Measurements from ENCODE around the gene RASSF8. TPM values are rescaled to one million over a fixed set of nuclear protein-coding genes. Genes with fewer than 3 reads are reported as not detected.

Gene RASSF8
- total RNA-seq, 1 experiment from 2014 or later = 9.2 TPM

DNA sequence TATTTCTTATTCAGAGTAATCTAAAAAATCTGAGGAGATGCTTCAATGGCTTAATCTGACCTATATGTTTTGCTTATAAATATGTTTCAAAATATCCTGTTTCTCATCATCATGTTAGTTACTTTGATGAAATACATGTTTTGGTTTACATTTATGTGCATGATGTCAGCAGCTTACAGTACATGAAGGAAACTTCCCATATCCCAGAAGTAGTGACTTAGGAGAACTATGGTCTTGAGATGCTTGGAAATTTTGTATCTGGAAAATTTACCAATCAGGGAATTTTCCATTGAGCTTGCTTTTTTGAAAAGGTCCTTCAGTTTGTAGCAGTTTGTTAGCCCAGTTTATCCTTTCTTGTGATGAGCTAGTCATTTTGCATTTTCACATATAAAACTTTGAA, 73.3 kb downstream of the RASSF8 start:
- ChIA-PET RAD21 (ENCODE audit: low non-redundant PET in 1 of 2, low total read pairs in 2 of 2, uncharacterized antibody in 2 of 2, unreplicated experiment in 2 of 2) (no interaction called here), CTCF (interaction anchor here (2.0 kb wide), 1 partner anchor 596 kb away, joined by 4 read pairs; no protein-coding TSS in a partner anchor), POLR2A (no interaction called here)
- Histone ChIP-seq H3K27ac (ENCODE audit: low read depth, low read length) (no peak overlapping the region), H3K9me3 (ENCODE audit: control insufficient read depth in 1 of 2, insufficient read depth in 1 of 2, low read depth in 1 of 2, low read length in 2 of 2) (no peaks in the 10 kb centered on the region), H3K27me3 (ENCODE audit: insufficient read depth, low read length) (no peaks in the 10 kb centered on the region), H4K20me1 (ENCODE audit: insufficient read depth) (no peaks in the 10 kb centered on the region), H3K4me1 (ENCODE audit: control insufficient read depth in 1 of 2, insufficient read depth in 2 of 2, low read length in 2 of 2) (no peaks in the 10 kb centered on the region), H3K9ac (ENCODE audit: low read length) (no peak overlapping the region), H3K9me2 (ENCODE audit: insufficient read depth) (no peaks in the 10 kb centered on the region), H3K4me3 (replicated peaks in 1 of 2; ENCODE audit: low read depth in 1 of 2, low read length in 2 of 2) (no peak overlapping the region), H3K79me2 (ENCODE audit: insufficient read depth, low read length) (no peaks in the 10 kb centered on the region), H2AFZ (ENCODE audit: low read depth, low read length, poor library complexity, severe bottlenecking) (no peak overlapping the region), H3K4me2 (ENCODE audit: low read length) (no peak overlapping the region), H3K36me3 (ENCODE audit: control insufficient read depth in 1 of 2, insufficient read depth in 2 of 2, low read length in 2 of 2) (no peaks in the 10 kb centered on the region)
- no TSS peak for BruUV-seq (replicated peaks)
- TF ChIP-seq, protein P1, sequence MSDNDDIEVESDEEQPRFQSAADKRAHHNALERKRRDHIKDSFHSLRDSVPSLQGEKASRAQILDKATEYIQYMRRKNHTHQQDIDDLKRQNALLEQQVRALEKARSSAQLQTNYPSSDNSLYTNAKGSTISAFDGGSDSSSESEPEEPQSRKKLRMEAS (IDR thresholded peaks at IDR 0.05) = no peak
- no peak for TF ChIP-seq POLR2A (IDR thresholded peaks at IDR 0.05; ENCODE audit: borderline replicate concordance, extremely low read depth, insufficient read depth, insufficient read length)
- no peak for DNase-seq (ENCODE audit: low read depth, low spot score)
- intact Hi-C loops (cut with micrococcal nuclease) = no loop called here
- ATAC-seq = no peak

DNA sequence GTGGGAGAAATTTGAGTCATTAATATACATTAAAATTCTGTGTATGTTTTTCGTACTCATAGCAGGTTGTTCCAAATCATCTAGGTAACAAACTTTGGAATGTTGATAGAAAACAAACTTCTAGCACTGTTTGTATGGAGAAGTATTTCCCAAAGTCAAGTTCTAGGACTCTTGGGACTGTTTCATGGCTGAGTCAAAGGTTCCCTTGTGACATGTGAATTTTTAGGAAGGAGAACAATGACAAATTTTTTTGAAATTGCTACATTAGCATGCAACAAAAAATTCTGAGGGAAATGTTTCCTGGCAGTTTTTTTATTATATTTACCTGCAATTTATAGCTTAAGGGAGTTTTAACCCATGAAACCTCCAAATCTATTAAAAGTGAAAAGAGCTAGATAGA, 73.8 kb downstream of the RASSF8 start:
- no peak overlapping the region for H3K9ac ChIP-seq (ENCODE audit: low read length)
- intact Hi-C loops (cut with micrococcal nuclease) = no loop called here
- H3K4me2 ChIP-seq (ENCODE audit: low read length) = no peak overlapping the region
- POLR2A ChIA-PET = no interaction called here
- no peak for DNase-seq (ENCODE audit: low read depth, low spot score)
- no peaks in the 10 kb centered on the region for H3K9me2 ChIP-seq (ENCODE audit: insufficient read depth)
- RAD21 ChIA-PET (ENCODE audit: low non-redundant PET in 1 of 2, low total read pairs in 2 of 2, uncharacterized antibody in 2 of 2, unreplicated experiment in 2 of 2) = interaction anchor here in 1 of 2 experiments (0.6 kb wide), 1 partner anchor 31 kb away, joined by 3 read pairs; no protein-coding TSS in a partner anchor
- H3K4me1 ChIP-seq (ENCODE audit: control insufficient read depth in 1 of 2, insufficient read depth in 2 of 2, low read length in 2 of 2) = no peaks in the 10 kb centered on the region
- H3K4me3 ChIP-seq (replicated peaks in 1 of 2; ENCODE audit: low read depth in 1 of 2, low read length in 2 of 2) = no peak overlapping the region
- no peak overlapping the region for H2AFZ ChIP-seq (ENCODE audit: low read depth, low read length, poor library complexity, severe bottlenecking)
- H3K27ac ChIP-seq (ENCODE audit: low read depth, low read length) = no peak overlapping the region
- H3K36me3 ChIP-seq (ENCODE audit: control insufficient read depth in 1 of 2, insufficient read depth in 2 of 2, low read length in 2 of 2) = no peaks in the 10 kb centered on the region
- no TSS peak for BruUV-seq (replicated peaks)
- H4K20me1 ChIP-seq (ENCODE audit: insufficient read depth) = no peaks in the 10 kb centered on the region
- no peak for ATAC-seq
- CTCF ChIA-PET = interaction anchor here (2.0 kb wide), 1 partner anchor 596 kb away, joined by 4 read pairs; no protein-coding TSS in a partner anchor
- H3K9me3 ChIP-seq (ENCODE audit: control insufficient read depth in 1 of 2, insufficient read depth in 1 of 2, low read depth in 1 of 2, low read length in 2 of 2) = no peaks in the 10 kb centered on the region
- H3K27me3 ChIP-seq (ENCODE audit: insufficient read depth, low read length) = no peaks in the 10 kb centered on the region
- H3K79me2 ChIP-seq (ENCODE audit: insufficient read depth, low read length) = no peaks in the 10 kb centered on the region
- TF ChIP-seq POLR2AphosphoS5 (IDR thresholded peaks at IDR 0.05; ENCODE audit: low read depth, low read length) = no peak
- TF ChIP-seq SIN3A (IDR thresholded peaks at IDR 0.05; ENCODE audit: low read depth) = no peak
- no peak for TF ChIP-seq CTCF (IDR thresholded peaks at IDR 0.05 in 2 of 3, conservative IDR thresholded peaks at IDR 0.05 in 1 of 3; ENCODE audit: borderline replicate concordance in 1 of 3, insufficient read depth in 1 of 3, low read depth in 2 of 3, low read length in 2 of 3)
- no peak for TF ChIP-seq RAD21 (IDR thresholded peaks at IDR 0.05; ENCODE audit: low read depth)
- TF ChIP-seq EZH2phosphoT487 (IDR thresholded peaks at IDR 0.05; ENCODE audit: borderline replicate concordance) = no peak
- TF ChIP-seq SP1 (IDR thresholded peaks at IDR 0.05; ENCODE audit: low read depth) = no peak
- TF ChIP-seq, protein P2, sequence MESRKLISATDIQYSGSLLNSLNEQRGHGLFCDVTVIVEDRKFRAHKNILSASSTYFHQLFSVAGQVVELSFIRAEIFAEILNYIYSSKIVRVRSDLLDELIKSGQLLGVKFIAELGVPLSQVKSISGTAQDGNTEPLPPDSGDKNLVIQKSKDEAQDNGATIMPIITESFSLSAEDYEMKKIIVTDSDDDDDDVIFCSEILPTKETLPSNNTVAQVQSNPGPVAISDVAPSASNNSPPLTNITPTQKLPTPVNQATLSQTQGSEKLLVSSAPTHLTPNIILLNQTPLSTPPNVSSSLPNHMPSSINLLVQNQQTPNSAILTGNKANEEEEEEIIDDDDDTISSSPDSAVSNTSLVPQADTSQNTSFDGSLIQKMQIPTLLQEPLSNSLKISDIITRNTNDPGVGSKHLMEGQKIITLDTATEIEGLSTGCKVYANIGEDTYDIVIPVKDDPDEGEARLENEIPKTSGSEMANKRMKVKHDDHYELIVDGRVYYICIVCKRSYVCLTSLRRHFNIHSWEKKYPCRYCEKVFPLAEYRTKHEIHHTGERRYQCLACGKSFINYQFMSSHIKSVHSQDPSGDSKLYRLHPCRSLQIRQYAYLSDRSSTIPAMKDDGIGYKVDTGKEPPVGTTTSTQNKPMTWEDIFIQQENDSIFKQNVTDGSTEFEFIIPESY (IDR thresholded peaks at IDR 0.05; ENCODE audit: extremely low read depth, insufficient replicate concordance, low read length) = no peak
- TF ChIP-seq, protein P3, sequence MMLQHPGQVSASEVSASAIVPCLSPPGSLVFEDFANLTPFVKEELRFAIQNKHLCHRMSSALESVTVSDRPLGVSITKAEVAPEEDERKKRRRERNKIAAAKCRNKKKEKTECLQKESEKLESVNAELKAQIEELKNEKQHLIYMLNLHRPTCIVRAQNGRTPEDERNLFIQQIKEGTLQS (IDR thresholded peaks at IDR 0.05) = no peak
- TF ChIP-seq, protein P1 (IDR thresholded peaks at IDR 0.05) = no peak
- no peak for TF ChIP-seq JUND (IDR thresholded peaks at IDR 0.05)
- no peak for TF ChIP-seq POLR2A (IDR thresholded peaks at IDR 0.05; ENCODE audit: borderline replicate concordance, extremely low read depth, insufficient read depth, insufficient read length)
- TF ChIP-seq ZFX (IDR thresholded peaks at IDR 0.05) = no peak
- no peak for TF ChIP-seq CEBPB (IDR thresholded peaks at IDR 0.05; ENCODE audit: low read depth)

Data from HCT116 (cell line).